PC-3 (cell line): ENCODE measurements around the gene FNDC5. TPM values are rescaled to one million over a fixed set of nuclear protein-coding genes. Genes with fewer than 3 reads are reported as not detected.

Experiments used
- ATAC-seq: fragments of 200-7000 bp; cut with Tn5 transposase; 2 replicates; pipeline ENCODE4 v1.9.1; 2020; ENCODE audit warnings: mild to moderate bottlenecking, moderate library complexity
- Bru-seq: library from RNA; stranded (reverse); fragments of 400-500 nt; gene quantifications from one replicate; lab custom pipeline; 2021; lab: Mats Ljungman, UMichigan
- BruChase-seq, 2 experiments: library from RNA; stranded (reverse); fragments of 400-500 nt; gene quantifications; one replicate each; lab custom pipeline; 2021; lab: Mats Ljungman, UMichigan
- BruUV-seq: library from RNA; stranded (reverse); fragments of 400-500 nt; replicated peaks from 2 replicates; lab custom pipeline; 2021; lab: Mats Ljungman, UMichigan
- CTCF ChIA-PET: fragments of 300-600 bp; sonication (Branson Sonifier 250); formaldehyde crosslinking; loops from one replicate; lab custom pipeline; 2022; ENCODE audit warnings: antibody characterized with exemption; lab: Charles Lee
- POLR2A ChIA-PET: fragments of 300-600 bp; sonication (Branson Sonifier 250); formaldehyde crosslinking; loops from one replicate; lab custom pipeline; 2022; ENCODE audit warnings: antibody characterized with exemption; ENCODE audit not compliant: unreplicated experiment; lab: Charles Lee
- DNase-seq: peaks from one replicate; pipeline ENCODE4 v3.0.0-alpha.2; 2015
- H2AFZ ChIP-seq: fragments of 300-600 bp; sonication (generic); 2 replicates; pipeline ENCODE4 v1.6.0; 2016; ENCODE audit warnings: antibody characterized with exemption, low read length
- H3F3A ChIP-seq: fragments of 300-600 bp; sonication (generic); one replicate; pipeline ENCODE4 v1.6.0; 2017; ENCODE audit warnings: antibody characterized with exemption, low read length, control low read depth, mild to moderate bottlenecking; ENCODE audit not compliant: unreplicated experiment
- H3K27ac ChIP-seq: fragments of 300-600 bp; sonication (generic); 2 replicates; pipeline ENCODE4 v1.5.1; 2016; ENCODE audit warnings: mild to moderate bottlenecking, low read length
- H3K27me3 ChIP-seq: fragments of 300-600 bp; sonication (generic); 2 replicates; pipeline ENCODE4 v1.6.1; 2016; ENCODE audit warnings: low read length, mixed read lengths
- H3K36me3 ChIP-seq: fragments of 300-600 bp; sonication (generic); 2 replicates; pipeline ENCODE4 v1.6.1; 2016; ENCODE audit warnings: low read depth, mixed run types, low read length, mixed read lengths
- H3K4me1 ChIP-seq: fragments of 300-600 bp; sonication (generic); 2 replicates; pipeline ENCODE4 v1.5.1; 2016; ENCODE audit warnings: low read length; ENCODE audit not compliant: insufficient read depth
- H3K4me2 ChIP-seq: fragments of 300-600 bp; sonication (generic); 2 replicates; pipeline ENCODE4 v1.6.0; 2016; ENCODE audit warnings: low read length
- H3K4me3 ChIP-seq: fragments of 300-600 bp; sonication (generic); 2 replicates; pipeline ENCODE4 v1.5.1; 2016; ENCODE audit warnings: mild to moderate bottlenecking, low read length, mixed read lengths
- H3K79me2 ChIP-seq: fragments of 300-600 bp; sonication (generic); 2 replicates; pipeline ENCODE4 v1.6.1; 2017; ENCODE audit warnings: low read length, mixed read lengths
- H3K9ac ChIP-seq: fragments of 300-600 bp; sonication (generic); 2 replicates; pipeline ENCODE4 v1.6.0; 2016; ENCODE audit warnings: mild to moderate bottlenecking, low read length
- H3K9me2 ChIP-seq: fragments of 300-600 bp; sonication (generic); replicated peaks from 2 replicates; pipeline ENCODE4 v1.6.1; 2016; ENCODE audit warnings: mixed run types, low read length, mixed read lengths
- H3K9me3 ChIP-seq: fragments of 300-600 bp; sonication (generic); 2 replicates; pipeline ENCODE4 v1.6.1; 2016; ENCODE audit warnings: low read length, mixed read lengths
- H4K20me1 ChIP-seq: fragments of 300-600 bp; sonication (generic); 2 replicates; pipeline ENCODE4 v1.6.1; 2016; ENCODE audit warnings: low read length, mixed read lengths
- CTCF ChIP-seq: fragments of 300-600 bp; sonication (generic); conservative IDR thresholded peaks from 2 replicates; pipeline ENCODE4 v1.5.1; 2017; ENCODE audit warnings: antibody characterized with exemption, low read depth, mild to moderate bottlenecking, low read length
- EZH2 ChIP-seq: fragments of 300-600 bp; sonication (generic); IDR thresholded peaks from one replicate; pipeline ENCODE4 v1.6.1; 2017; ENCODE audit warnings: antibody characterized with exemption, mild to moderate bottlenecking, low read length; ENCODE audit not compliant: unreplicated experiment
- EZH2phosphoT487 ChIP-seq: fragments of 300-600 bp; sonication (generic); IDR thresholded peaks from 2 replicates; pipeline ENCODE4 v1.6.1; 2018; ENCODE audit warnings: mild to moderate bottlenecking, antibody characterized with exemption, low read length, borderline replicate concordance
- intact Hi-C: fragments of 100-400 bp; cut with micrococcal nuclease; formaldehyde crosslinking; loops from 2 replicates; pipeline ENCODE4 v1.9.0; 2023
- long read RNA-seq: library from polyadenylated mRNA; unstranded; transcript quantifications from one replicate; pipeline ENCODE4 v2.0.0, GENCODE V29; 2021; ENCODE audit not compliant: unreplicated experiment
- total RNA-seq: library from RNA; depleted of rRNA; stranded (reverse); fragments of >200 nt; gene quantifications from 2 replicates; pipeline ENCODE4 v1.2.3, GENCODE V29; 2014; rRNA removed

The FNDC5 gene
- total RNA-seq (0.22 and 0.35 TPM in 2 replicates), Bru-seq, nascent RNA (percentile 7 among the genes with signal in this experiment), BruChase-seq, experiment 1, labeled RNA remaining after a 6-hour chase (percentile 20 among the genes with signal in this experiment), BruChase-seq, experiment 2, labeled RNA remaining after a 2-hour chase (percentile 14 among the genes with signal in this experiment)
- long read RNA-seq, partial matches to known transcripts = 0 of 1 reads
- long read RNA-seq, other reads (novel, unspliced or antisense) = 1 of 1 reads

DNA sequence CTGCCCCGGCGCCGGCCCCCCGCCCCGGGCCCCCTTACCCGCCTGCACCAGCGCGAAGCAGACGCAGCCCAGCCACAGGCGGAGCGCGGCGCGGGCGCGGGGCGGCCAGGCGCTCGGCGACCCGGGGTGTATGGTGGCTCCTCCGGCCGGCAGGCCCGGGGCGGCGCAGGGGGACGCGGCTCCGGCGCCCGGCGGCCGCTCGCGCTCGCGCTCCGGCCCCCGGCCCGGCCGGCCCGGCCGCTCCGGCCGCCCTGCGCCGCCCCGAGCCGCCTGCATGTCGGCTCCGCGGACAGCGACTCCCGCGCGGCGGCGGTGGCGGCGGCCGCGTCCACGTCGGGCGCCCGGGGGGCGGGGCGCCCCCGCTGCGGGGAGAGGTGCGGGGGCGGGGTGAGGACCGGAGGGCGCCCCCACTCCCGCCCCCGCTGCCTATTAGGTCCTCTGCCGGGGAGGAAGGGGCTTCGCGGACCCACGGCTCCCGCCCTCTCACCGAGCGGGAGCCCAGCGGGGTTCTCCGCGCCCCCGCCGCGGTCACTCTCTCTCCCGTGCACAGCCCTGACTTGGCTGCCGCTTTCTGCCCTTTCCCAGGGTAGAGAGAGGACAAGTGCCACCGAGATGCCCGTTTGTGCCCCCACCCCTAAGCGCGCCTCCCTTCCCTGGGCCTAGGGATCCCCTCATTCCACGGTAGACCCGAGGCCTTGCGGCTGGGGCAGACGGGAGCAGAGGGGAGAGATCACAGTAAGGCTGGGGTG, at the start of gene FNDC5:
Gene FNDC5, minus strand, starts transcription at position 298 of the 749 bp plus-strand sequence.
- Histone ChIP-seq H3K9me2 (no peaks in the 10 kb centered on the region), H3K4me1 (0 out of 2 replicates have a peak, but pooled peaks cover 4% of the 10 kb centered on the region), H4K20me1 (no peaks in the 10 kb centered on the region), H3K27me3 (peaks cover 10% of the 10 kb centered on the region; the same call in 1 of the 2 replicates), H3K4me3 (peak within 1 kb of the TSS; percentile 47; the same call in 1 of the 2 replicates), H3K4me2 (peak within 1 kb of the TSS; percentile 77), H3K9me3 (no peaks in the 10 kb centered on the region), H2AFZ (peak within 1 kb of the TSS; percentile 58), H3K36me3 (no peaks in the 10 kb centered on the region), H3K9ac (no peak within 1 kb of the TSS), H3K27ac (no peak within 1 kb of the TSS), H3K79me2 (no peaks in the 10 kb centered on the region), H3F3A (no peaks in the 10 kb centered on the region)
- ChIA-PET POLR2A (interaction anchor here (0.5 kb wide), 1 partner anchor 1574 kb away, joined by 3 read pairs; the partner anchor contains the start of genes SNRNP40 and ZCCHC17), CTCF (interaction anchor here (0.6 to 0.7 kb wide), 2 partner anchors 17 to 350 kb away, joined by 3 to 4 read pairs; no protein-coding TSS in a partner anchor)
- intact Hi-C loops = loop anchor here (1.0 kb wide), 1 partner anchor 158 kb away; no protein-coding TSS in a partner anchor
- ATAC-seq (peak; percentile 48), DNase-seq (no peak)
- TF ChIP-seq CTCF (no peak), EZH2 (peak; percentile 48), EZH2phosphoT487 (no peak)
- BruUV-seq = no TSS peak

- no peak for TF ChIP-seq CTCF
- no peak for TF ChIP-seq EZH2
- no peak for TF ChIP-seq EZH2phosphoT487
- ChIA-PET POLR2A (no interaction called here), CTCF (no interaction called here)
- Histone ChIP-seq H3K4me1 (no peaks in the 10 kb centered on the region; the same call in 1 of the 2 replicates), H3K9ac (no peak overlapping the region), H3K4me3 (no peak overlapping the region), H3K27me3 (no peaks in the 10 kb centered on the region), H3K9me3 (no peaks in the 10 kb centered on the region), H3K9me2 (no peaks in the 10 kb centered on the region), H3F3A (no peaks in the 10 kb centered on the region), H3K36me3 (no peaks in the 10 kb centered on the region), H3K27ac (no peak overlapping the region), H3K4me2 (no peak overlapping the region), H4K20me1 (no peaks in the 10 kb centered on the region), H2AFZ (peak overlapping the region; percentile 55; the same call in 1 of the 2 replicates), H3K79me2 (no peaks in the 10 kb centered on the region)
- intact Hi-C loops = no loop called here
- no TSS peak for BruUV-seq
- ATAC-seq (no peak; the same call in 1 of the 2 replicates), DNase-seq (no peak)
Measured at GRCh38 chr1:32919811-32920733, 49.4 kb upstream of the FNDC5 start.
